H1 (cell line): ENCODE measurements around the gene KIAA1671. TPM values are rescaled to one million over a fixed set of nuclear protein-coding genes. Genes with fewer than 3 reads are reported as not detected.

Experiments
- CTCF ChIA-PET: fragments of 300-600 bp; sonication (Branson Sonifier 250); formaldehyde crosslinking; loops from one replicate; lab custom pipeline; 2021; ENCODE audit not compliant: partially characterized antibody; lab: Charles Lee
- POLR2A ChIA-PET: fragments of 300-600 bp; sonication (Branson Sonifier 250); formaldehyde crosslinking; loops from one replicate; lab custom pipeline; 2021; ENCODE audit warnings: inconsistent platforms; ENCODE audit not compliant: partially characterized antibody; lab: Charles Lee
- DNase-seq, 2 experiments: peaks; one replicate each; pipeline versions ENCODE4 v3.0.0 to v3.0.0-alpha.2; 2010 to 2022; ENCODE audit warnings: low spot score in 2 of 2, low read depth in 1 of 2, mixed read lengths in 1 of 2
- FAIRE-seq: peaks from 2 replicates; lab custom pipeline; 2011; peaks lifted over from hg19 to GRCh38; lab: Jason Lieb, UNC
- H2AFZ ChIP-seq: 2 replicates; pipeline ENCODE4 v1.8.1; 2012; ENCODE audit warnings: low read length, inconsistent platforms
- H2AK5ac ChIP-seq: 2 replicates; pipeline ENCODE4 v1.6.1; 2013; ENCODE audit warnings: low read depth, low read length
- H2BK120ac ChIP-seq: replicated peaks from 2 replicates; pipeline ENCODE3; 2013; ENCODE audit warnings: low read depth, low read length, inconsistent platforms
- H2BK12ac ChIP-seq: 2 replicates; pipeline ENCODE4 v1.6.1; 2013; ENCODE audit warnings: low read depth, low read length
- H2BK15ac ChIP-seq: 2 replicates; pipeline ENCODE4 v1.6.1; 2013; ENCODE audit warnings: low read length
- H2BK20ac ChIP-seq: 2 replicates; pipeline ENCODE4 v1.6.1; 2013; ENCODE audit warnings: low read length
- H2BK5ac ChIP-seq: 2 replicates; pipeline ENCODE4 v1.6.1; 2013; ENCODE audit warnings: low read depth, low read length
- H3K14ac ChIP-seq: 2 replicates; pipeline ENCODE4 v1.6.1; 2013; ENCODE audit warnings: inconsistent platforms; ENCODE audit not compliant: insufficient read length
- H3K18ac ChIP-seq: 2 replicates; pipeline ENCODE4 v1.6.1; 2013; ENCODE audit warnings: low read length; ENCODE audit errors: extremely low read depth
- H3K23ac ChIP-seq: 2 replicates; pipeline ENCODE4 v1.6.1; 2013; ENCODE audit warnings: inconsistent platforms; ENCODE audit not compliant: insufficient read length
- H3K23me2 ChIP-seq: 2 replicates; pipeline ENCODE4 v1.6.1; 2013; ENCODE audit warnings: low read depth, low read length
- H3K27ac ChIP-seq: 2 replicates; pipeline ENCODE4 v1.6.1; 2011; ENCODE audit warnings: low read depth, low read length, inconsistent platforms
- H3K27me3 ChIP-seq, 4 experiments: replicated peaks in 1 of 4; 1 replicate in 1 of 4; 2 replicates in 3 of 4; pipeline versions ENCODE4 v1.6.1 to v1.8.1; 2011 to 2013; ENCODE audit warnings: low read length in 3 of 4, mild to moderate bottlenecking in 3 of 4, inconsistent platforms in 2 of 4, mixed read lengths in 2 of 4, moderate library complexity in 1 of 4; ENCODE audit not compliant: control insufficient read depth in 3 of 4, insufficient read depth in 3 of 4; ENCODE audit errors: extremely low read depth in 1 of 4
- H3K36me3 ChIP-seq, 4 experiments: 2 replicates each; pipeline versions ENCODE4 v1.6.1 to v1.8.1; 2011 to 2013; ENCODE audit warnings: mild to moderate bottlenecking in 4 of 4, low read length in 3 of 4, moderate library complexity in 2 of 4, control low read depth in 1 of 4, inconsistent platforms in 1 of 4; ENCODE audit not compliant: insufficient read depth in 4 of 4, control insufficient read depth in 2 of 4
- H3K4ac ChIP-seq: replicated peaks from 2 replicates; pipeline ENCODE3; 2013; ENCODE audit warnings: low read length, low read depth, mixed read lengths, inconsistent platforms; ENCODE audit not compliant: insufficient read length
- H3K4me1 ChIP-seq, 4 experiments: replicated peaks in 1 of 4; 1 replicate in 1 of 4; 2 replicates in 3 of 4; pipeline versions ENCODE4 v1.6.1 to v1.8.1; 2011 to 2013; ENCODE audit warnings: low read length in 3 of 4, inconsistent platforms in 2 of 4, mixed read lengths in 1 of 4; ENCODE audit not compliant: insufficient read depth in 4 of 4, control insufficient read depth in 3 of 4
- H3K4me2 ChIP-seq, 2 experiments: 2 replicates each; pipeline versions ENCODE4 v1.6.1 to v1.8.1; 2011 to 2013; ENCODE audit warnings: low read depth in 2 of 2, low read length in 2 of 2, control low read depth in 1 of 2, inconsistent platforms in 1 of 2, mild to moderate bottlenecking in 1 of 2; ENCODE audit not compliant: insufficient read depth in 1 of 2
- H3K4me3 ChIP-seq, 4 experiments: fragments of 200-600, 300-600 bp in 1 of 4; sonication (generic), shearing (Covaris generic), sonication (Bioruptor Twin) in 1 of 4; 2 replicates each; pipeline versions ENCODE4 v1.5.1 to v1.8.1; 2011 to 2016; ENCODE audit warnings: low read length in 4 of 4, low read depth in 3 of 4, control low read depth in 2 of 4, inconsistent platforms in 2 of 4, mild to moderate bottlenecking in 2 of 4, mixed read lengths in 1 of 4, moderate library complexity in 1 of 4; ENCODE audit not compliant: insufficient read depth in 2 of 4; ENCODE audit errors: extremely low read depth in 1 of 4
- H3K56ac ChIP-seq: replicated peaks from 2 replicates; pipeline ENCODE3; 2013; ENCODE audit warnings: low read depth, mild to moderate bottlenecking, mixed read lengths, low read length, inconsistent platforms; ENCODE audit not compliant: insufficient read length
- H3K79me1 ChIP-seq: 2 replicates; pipeline ENCODE4 v1.6.1; 2013; ENCODE audit warnings: low read depth, low read length, control low read depth
- H3K79me2 ChIP-seq, 2 experiments: 2 replicates each; pipeline versions ENCODE4 v1.6.1 to v1.8.1; 2012 to 2013; ENCODE audit warnings: low read length in 2 of 2, mild to moderate bottlenecking in 2 of 2, inconsistent platforms in 1 of 2; ENCODE audit not compliant: insufficient read depth in 2 of 2, control insufficient read depth in 1 of 2
- H3K9ac ChIP-seq, 4 experiments: replicated peaks in 1 of 4; 1 replicate in 1 of 4; 2 replicates in 3 of 4; pipeline versions ENCODE4 v1.6.1 to v1.8.1; 2011 to 2013; ENCODE audit warnings: low read depth in 3 of 4, low read length in 3 of 4, control low read depth in 2 of 4, mild to moderate bottlenecking in 2 of 4, moderate library complexity in 2 of 4, inconsistent platforms in 1 of 4; ENCODE audit errors: extremely low read depth in 1 of 4
- H3K9me3 ChIP-seq, 2 experiments: 2 replicates each; pipeline versions ENCODE4 v1.6.1 to v1.8.1; 2012 to 2013; ENCODE audit warnings: mild to moderate bottlenecking in 2 of 2, moderate library complexity in 2 of 2, control low read depth in 1 of 2, inconsistent platforms in 1 of 2, low read depth in 1 of 2, low read length in 1 of 2, mixed read lengths in 1 of 2; ENCODE audit not compliant: insufficient read depth in 2 of 2
- H4K20me1 ChIP-seq, 2 experiments: replicated peaks in 1 of 2; 2 replicates each; pipeline versions ENCODE3 to v1.8.1; 2011 to 2013; ENCODE audit warnings: inconsistent platforms in 2 of 2, low read length in 2 of 2, mild to moderate bottlenecking in 1 of 2; ENCODE audit not compliant: insufficient read depth in 2 of 2, control insufficient read depth in 1 of 2
- H4K5ac ChIP-seq: 2 replicates; pipeline ENCODE4 v1.6.1; 2013; ENCODE audit warnings: low read length, low read depth, mixed read lengths, inconsistent platforms; ENCODE audit not compliant: insufficient read length
- H4K8ac ChIP-seq: 2 replicates; pipeline ENCODE4 v1.8.0; 2013; ENCODE audit warnings: mild to moderate bottlenecking, moderate library complexity, low read length, inconsistent platforms; ENCODE audit not compliant: insufficient read depth; ENCODE audit errors: extremely low read depth
- H4K91ac ChIP-seq: replicated peaks from 2 replicates; pipeline ENCODE3; 2013; ENCODE audit warnings: low read length, mixed read lengths, inconsistent platforms; ENCODE audit not compliant: insufficient read length
- CREB1 ChIP-seq: IDR thresholded peaks from 2 replicates; pipeline ENCODE4 v1.6.1; 2012; ENCODE audit warnings: inconsistent platforms
- TAF1 ChIP-seq: IDR thresholded peaks from 2 replicates; pipeline ENCODE4 v1.6.1; 2011; ENCODE audit warnings: mild to moderate bottlenecking, low read depth, low read length
- WGBS, 2 experiments: shearing (Covaris generic) in 1 of 2; methylation state at CpG; one replicate each; pipeline versions ENCODE4 v1.1.6 to v1.1.7; 2013 to 2015; ENCODE audit warnings: low lambda C conversion rate in 2 of 2, mixed read lengths in 2 of 2, inconsistent platforms in 1 of 2, low coverage in 1 of 2, missing lambda C conversion rate in 1 of 2; ENCODE audit not compliant: insufficient replicate concordance in 2 of 2, insufficient coverage in 1 of 2, insufficient read length in 1 of 2; ENCODE audit errors: extremely low coverage in 1 of 2, missing lambda C conversion rate in 1 of 2; 5-methylcytosine and 5-hydroxymethylcytosine counted together
- polyA plus RNA-seq, 7 experiments: library from polyadenylated mRNA; depleted of rRNA in 3 of 7; stranded (reverse) in 5 of 7; unstranded in 2 of 7; fragments of >200 nt in 5 of 7; fragments of 200-250 nt in 2 of 7; gene quantifications; 1 replicate in 5 of 7; 2 replicates in 1 of 7; 4 replicates in 1 of 7; pipeline versions ENCODE4 v1.2.1 to v1.2.3, GENCODE V29; 2011 to 2013; ENCODE audit warnings: missing spikeins in 2 of 7, mixed read lengths in 2 of 7
- total RNA-seq: library from RNA; stranded (reverse); fragmentation: NEBNext Ultra II Directional; extraction: Animal tissue kit (Norgen Biotek cat#: 25700); gene quantifications from 2 replicates; pipeline ENCODE4 v1.2.1, GENCODE V29; 2021

Gene KIAA1671
- total and polyA plus RNA-seq, 2 of the 8 experiments (the other 6 are each of a cell fraction or from before 2014, with no cell fraction given), result 6.4 to 23.9 TPM

DNA sequence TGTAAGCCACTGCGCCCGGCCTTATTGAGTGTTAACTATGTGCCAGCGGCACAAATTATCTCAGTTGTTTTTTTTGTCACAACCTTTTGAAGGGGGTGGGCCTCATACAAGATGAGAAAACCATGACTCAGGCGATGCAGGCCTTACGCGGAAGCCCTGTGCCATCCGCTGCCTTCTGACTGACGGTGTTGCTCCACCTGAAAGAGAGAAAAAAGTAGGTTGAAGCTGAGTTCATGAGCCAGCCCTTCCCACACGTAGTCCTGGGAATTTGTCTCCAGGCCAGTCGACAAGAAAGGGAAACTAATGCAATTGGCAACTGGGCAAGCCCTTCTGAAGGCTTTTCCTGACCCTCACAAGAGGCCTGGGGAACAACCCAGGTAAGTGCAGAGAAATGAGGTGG lies 150.2 kb downstream of the KIAA1671 start:
- peaks cover 3 to 8% (median 4%) of the 10 kb centered on the region in 4 experiments; a peak in 6 of 7 replicates for H3K4me1 ChIP-seq
- no peak overlapping the region for H2BK120ac ChIP-seq
- no peak overlapping the region for H3K4me3 ChIP-seq
- FAIRE-seq (no peak), DNase-seq (no peak)
- no peaks in the 10 kb centered on the region for H3K9me3 ChIP-seq
- H3K79me1 ChIP-seq, result no peaks in the 10 kb centered on the region; the same call in 1 of the 2 replicates
- no peak overlapping the region for H4K5ac ChIP-seq
- H4K91ac ChIP-seq, result no peak overlapping the region
- H3K79me2 ChIP-seq, result no peaks in the 10 kb centered on the region
- H2AK5ac ChIP-seq, result no peak overlapping the region
- H3K56ac ChIP-seq, result no peak overlapping the region
- no peak overlapping the region for H2BK5ac ChIP-seq
- H4K8ac ChIP-seq, result no peak overlapping the region
- no peak overlapping the region for H3K18ac ChIP-seq
- no peaks in the 10 kb centered on the region for H4K20me1 ChIP-seq
- H2BK12ac ChIP-seq, result no peak overlapping the region
- no peaks in the 10 kb centered on the region for H3K27me3 ChIP-seq
- no peak overlapping the region for H3K23ac ChIP-seq
- CTCF ChIA-PET, result interaction anchor here (0.7 kb wide), 1 partner anchor 23 kb away, joined by 3 read pairs; no protein-coding TSS in a partner anchor
- no peaks in the 10 kb centered on the region for H3K23me2 ChIP-seq
- H3K27ac ChIP-seq, result no peak overlapping the region
- no peak overlapping the region for H2BK15ac ChIP-seq
- no peaks in the 10 kb centered on the region for H3K36me3 ChIP-seq
- no peak overlapping the region for H3K9ac ChIP-seq
- no peak overlapping the region for H2BK20ac ChIP-seq
- WGBS, 2 experiments, result 93% methylated on average over 10 of the region's 10 CpGs; no CpG with 5 or more reads in 1 of the 2 experiments
- POLR2A ChIA-PET, result no interaction called here
- H3K14ac ChIP-seq, result no peak overlapping the region
- no peak overlapping the region for H3K4ac ChIP-seq
- no peak overlapping the region for H2AFZ ChIP-seq
- no peak overlapping the region for H3K4me2 ChIP-seq
- TF ChIP-seq TAF1, result no peak
- TF ChIP-seq CREB1, result no peak
